ENCODE data around the gene E2F4. TPM values are rescaled to one million over a fixed set of nuclear protein-coding genes. Genes with fewer than 3 reads are reported as not detected.

E2F4 gene
- total RNA-seq, 1 donor from 2014 or later, result 78.1 TPM

DNA sequence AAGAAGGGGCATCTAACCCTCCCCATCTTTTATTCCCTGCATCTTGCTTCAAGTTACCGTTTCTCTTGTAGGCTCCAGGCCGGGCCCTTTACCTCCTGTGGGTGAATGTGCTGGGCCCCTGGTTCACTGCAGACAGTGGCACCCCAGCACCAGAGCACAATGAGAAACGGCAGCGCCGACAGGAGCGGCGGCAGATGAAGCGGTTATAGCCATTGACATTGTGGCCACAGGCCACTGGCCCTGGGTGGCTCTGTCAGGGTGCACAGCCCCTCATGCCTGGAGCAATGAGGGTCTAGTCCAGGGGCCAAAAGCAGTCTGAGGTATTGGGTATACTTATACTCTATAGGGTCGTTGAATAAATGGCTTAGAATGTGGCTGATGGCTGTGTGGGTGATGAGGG is 37.0 kb downstream of the E2F4 start:
- Histone ChIP-seq H3K27me3 (no peaks in the 10 kb centered on the region), H3K36me3 (peaks cover 0 to 46% of the 10 kb centered on the region in 2 donors), H3K27ac (no peak overlapping the region), H3K9me3 (no peaks in the 10 kb centered on the region), H3K4me1 (peaks cover 21% of the 10 kb centered on the region), H3K4me3 (no peak overlapping the region)
- no peak for DNase-seq (ENCODE audit: extremely low spot score in 2 of 2)
- intact Hi-C loops (cut with DNase I), result no loop called here
- TF ChIP-seq POLR2AphosphoS5 (IDR thresholded peaks at IDR 0.05; ENCODE audit: insufficient read depth in 1 of 2, low read depth in 1 of 2) (no peak), POLR2A (IDR thresholded peaks at IDR 0.05) (no peak)
- TF ChIP-seq, protein P1, sequence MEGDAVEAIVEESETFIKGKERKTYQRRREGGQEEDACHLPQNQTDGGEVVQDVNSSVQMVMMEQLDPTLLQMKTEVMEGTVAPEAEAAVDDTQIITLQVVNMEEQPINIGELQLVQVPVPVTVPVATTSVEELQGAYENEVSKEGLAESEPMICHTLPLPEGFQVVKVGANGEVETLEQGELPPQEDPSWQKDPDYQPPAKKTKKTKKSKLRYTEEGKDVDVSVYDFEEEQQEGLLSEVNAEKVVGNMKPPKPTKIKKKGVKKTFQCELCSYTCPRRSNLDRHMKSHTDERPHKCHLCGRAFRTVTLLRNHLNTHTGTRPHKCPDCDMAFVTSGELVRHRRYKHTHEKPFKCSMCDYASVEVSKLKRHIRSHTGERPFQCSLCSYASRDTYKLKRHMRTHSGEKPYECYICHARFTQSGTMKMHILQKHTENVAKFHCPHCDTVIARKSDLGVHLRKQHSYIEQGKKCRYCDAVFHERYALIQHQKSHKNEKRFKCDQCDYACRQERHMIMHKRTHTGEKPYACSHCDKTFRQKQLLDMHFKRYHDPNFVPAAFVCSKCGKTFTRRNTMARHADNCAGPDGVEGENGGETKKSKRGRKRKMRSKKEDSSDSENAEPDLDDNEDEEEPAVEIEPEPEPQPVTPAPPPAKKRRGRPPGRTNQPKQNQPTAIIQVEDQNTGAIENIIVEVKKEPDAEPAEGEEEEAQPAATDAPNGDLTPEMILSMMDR (IDR thresholded peaks at IDR 0.05), result no peak

DNA sequence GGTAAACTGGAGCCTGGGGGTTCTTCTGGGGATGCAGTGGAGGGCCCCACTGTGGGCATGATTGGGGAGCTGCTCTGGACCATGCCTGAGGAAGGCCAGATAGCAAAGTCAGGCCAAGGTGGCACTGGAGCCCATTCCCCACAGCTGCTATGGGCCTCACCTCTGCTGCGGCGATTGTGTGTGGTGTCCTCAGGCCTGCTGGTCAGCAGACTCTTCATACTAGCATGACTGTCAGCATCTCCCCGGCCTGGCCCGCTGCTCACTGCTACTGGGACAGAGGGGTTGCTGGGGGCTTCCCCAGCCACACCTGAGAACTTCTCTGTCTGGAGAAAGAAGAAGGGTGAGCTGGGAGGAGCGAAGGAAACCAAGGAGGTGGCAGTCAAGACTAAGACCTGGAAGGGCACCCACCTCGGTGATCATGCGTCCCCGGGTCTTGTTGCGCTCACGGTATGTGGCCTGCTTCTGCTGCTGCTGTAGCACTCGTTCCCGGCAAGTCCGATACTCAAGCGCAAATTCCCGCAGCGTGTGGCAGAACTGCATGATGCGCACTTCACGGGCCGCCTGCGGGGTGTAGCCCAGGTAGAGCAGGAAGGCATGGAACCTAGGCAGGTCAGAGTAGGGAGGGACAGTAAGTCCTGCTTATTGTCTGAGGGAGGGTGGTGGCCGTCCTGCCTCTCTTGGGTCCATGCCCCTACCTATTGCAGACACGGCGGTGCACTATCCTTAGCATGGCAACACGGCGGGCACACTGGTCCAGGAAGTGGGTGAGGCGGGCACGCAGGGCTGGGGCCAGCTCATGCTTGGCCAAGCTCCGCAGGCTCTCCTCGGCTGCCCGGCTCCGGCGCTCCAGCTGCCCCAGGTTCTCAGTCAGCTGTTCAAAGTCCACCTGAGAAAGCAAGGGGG is 38.2 kb downstream of the E2F4 start:
- intact Hi-C loops (cut with DNase I), result no loop called here
- no peak overlapping the region for H3K27ac ChIP-seq
- no peaks in the 10 kb centered on the region for H3K27me3 ChIP-seq
- no peak overlapping the region for H3K4me3 ChIP-seq
- no peak for DNase-seq (ENCODE audit: extremely low spot score in 2 of 2)
- TF ChIP-seq POLR2A (IDR thresholded peaks at IDR 0.05) (no peak), POLR2AphosphoS5 (IDR thresholded peaks at IDR 0.05; ENCODE audit: insufficient read depth in 1 of 2, low read depth in 1 of 2) (no peak)
- TF ChIP-seq, protein P1 (IDR thresholded peaks at IDR 0.05), result no peak
- H3K9me3 ChIP-seq, result no peaks in the 10 kb centered on the region
- H3K36me3 ChIP-seq, result peaks cover 0 to 54% of the 10 kb centered on the region in 2 donors
- peaks cover 21% of the 10 kb centered on the region for H3K4me1 ChIP-seq

DNA sequence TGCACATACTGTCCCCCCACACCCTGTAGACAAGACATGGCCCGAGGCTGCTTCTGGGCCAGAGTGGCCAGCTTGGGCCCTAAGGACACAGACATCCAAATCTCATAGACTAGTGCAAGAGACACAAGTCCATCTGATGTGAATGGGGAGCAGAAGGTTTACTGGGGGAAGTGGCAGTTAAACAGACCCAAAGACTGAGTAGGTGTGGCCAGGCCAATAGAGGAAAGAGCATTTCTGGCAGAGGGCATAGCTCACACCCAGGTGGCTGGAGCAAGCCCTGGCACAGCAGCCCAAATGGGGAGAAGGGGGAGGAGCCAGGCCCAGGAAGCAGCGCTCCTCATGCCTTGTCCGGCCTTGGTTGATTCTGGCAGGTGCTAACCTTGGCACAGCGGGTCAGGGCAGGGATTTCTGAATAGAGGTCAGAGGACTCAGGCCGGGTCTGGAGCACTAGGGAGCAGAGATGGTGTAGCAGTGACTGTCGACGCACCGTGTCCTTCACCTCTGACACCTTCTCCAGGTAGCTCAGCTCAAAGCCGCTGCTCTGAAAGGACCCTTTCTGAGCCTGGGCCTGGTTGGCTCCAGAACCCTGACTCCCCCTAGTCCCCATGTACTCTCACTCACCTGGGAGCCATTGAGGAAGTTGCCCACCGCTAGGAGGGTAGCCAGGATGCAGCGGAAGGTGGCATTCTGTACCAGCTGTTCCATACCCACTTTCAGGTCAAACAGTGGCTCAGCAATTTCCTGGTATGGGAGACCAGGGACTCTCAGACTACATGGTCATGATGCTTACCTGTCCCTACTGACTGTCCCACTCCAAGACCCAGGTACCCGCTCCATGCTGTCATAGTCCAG is 39.1 kb downstream of the E2F4 start:
- peaks cover 0 to 60% of the 10 kb centered on the region in 2 donors for H3K36me3 ChIP-seq
- no peak for DNase-seq (ENCODE audit: extremely low spot score in 2 of 2)
- peaks cover 18% of the 10 kb centered on the region for H3K4me1 ChIP-seq
- H3K4me3 ChIP-seq, result no peak overlapping the region
- H3K9me3 ChIP-seq, result no peaks in the 10 kb centered on the region
- intact Hi-C loops (cut with DNase I), result no loop called here
- TF ChIP-seq, protein P1 (IDR thresholded peaks at IDR 0.05), result no peak
- TF ChIP-seq POLR2A (IDR thresholded peaks at IDR 0.05) (no peak), POLR2AphosphoS5 (IDR thresholded peaks at IDR 0.05; ENCODE audit: insufficient read depth in 1 of 2, low read depth in 1 of 2) (no peak)
- no peak overlapping the region for H3K27ac ChIP-seq
- H3K27me3 ChIP-seq, result no peaks in the 10 kb centered on the region

DNA sequence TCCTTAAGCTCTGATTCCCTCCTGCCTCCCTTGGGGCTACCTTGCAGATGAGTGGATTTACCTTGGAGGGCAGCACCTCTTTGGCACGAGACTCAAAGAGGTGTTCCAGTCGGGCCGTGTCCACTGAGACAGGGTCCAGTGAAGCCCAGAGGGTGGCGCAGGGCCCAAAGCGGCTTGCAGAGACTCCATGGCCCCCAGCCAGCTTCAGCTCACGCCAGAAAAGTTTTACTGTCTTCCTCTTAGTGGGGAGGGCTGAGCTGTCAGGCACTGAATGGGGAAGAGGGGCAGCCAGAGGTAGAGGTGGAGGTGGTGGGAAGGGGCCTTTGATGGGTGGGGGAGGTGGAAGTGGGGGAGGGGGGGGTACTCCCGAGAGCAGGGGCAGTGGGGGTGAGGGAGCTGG is 41.6 kb downstream of the E2F4 start:
- DNase-seq (ENCODE audit: extremely low spot score in 2 of 2), result no peak
- Histone ChIP-seq H3K9me3 (no peaks in the 10 kb centered on the region), H3K27me3 (no peaks in the 10 kb centered on the region), H3K27ac (no peak overlapping the region), H3K4me3 (no peak overlapping the region), H3K4me1 (peaks cover 1% of the 10 kb centered on the region), H3K36me3 (peaks cover 0 to 80% of the 10 kb centered on the region in 2 donors)
- intact Hi-C loops (cut with DNase I), result no loop called here
- TF ChIP-seq, protein P1 (IDR thresholded peaks at IDR 0.05), result no peak
- TF ChIP-seq POLR2AphosphoS5 (IDR thresholded peaks at IDR 0.05; ENCODE audit: insufficient read depth in 1 of 2, low read depth in 1 of 2) (no peak), POLR2A (IDR thresholded peaks at IDR 0.05) (no peak)
